ENCODE measurements around the gene GRIK5. TPM values are rescaled to one million over a fixed set of nuclear protein-coding genes. Genes with fewer than 3 reads are reported as not detected.

GRIK5 gene
- total RNA-seq, 1 donor from 2014 or later: 14.3 TPM

DNA sequence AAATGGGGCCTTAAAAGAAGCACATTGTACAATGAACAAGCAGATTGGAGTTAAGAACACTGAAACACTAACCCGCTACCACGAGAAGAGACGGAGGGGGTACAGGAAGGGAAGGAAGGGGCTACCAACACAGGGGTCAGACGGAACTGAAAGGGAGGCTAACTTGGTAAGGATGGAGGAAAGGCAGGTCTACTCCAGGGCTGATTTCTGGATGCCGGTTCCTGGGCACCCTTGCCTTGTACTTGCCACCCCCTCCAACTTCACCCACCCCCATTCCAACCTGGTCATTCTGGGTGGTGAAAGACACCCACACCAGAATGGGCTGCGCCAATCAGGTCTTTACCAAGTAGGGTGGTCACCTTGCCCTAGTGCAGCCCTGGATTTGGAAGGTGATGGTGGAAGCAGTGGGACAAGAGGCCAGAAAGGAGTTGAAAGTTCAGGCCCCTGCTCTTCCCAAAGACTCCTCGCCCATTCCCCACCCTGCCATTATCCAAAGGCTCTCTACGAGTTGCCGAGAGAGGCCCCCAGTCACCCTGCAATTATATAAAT, 16.3 kb upstream of the GRIK5 start:
- TF ChIP-seq, protein P1, sequence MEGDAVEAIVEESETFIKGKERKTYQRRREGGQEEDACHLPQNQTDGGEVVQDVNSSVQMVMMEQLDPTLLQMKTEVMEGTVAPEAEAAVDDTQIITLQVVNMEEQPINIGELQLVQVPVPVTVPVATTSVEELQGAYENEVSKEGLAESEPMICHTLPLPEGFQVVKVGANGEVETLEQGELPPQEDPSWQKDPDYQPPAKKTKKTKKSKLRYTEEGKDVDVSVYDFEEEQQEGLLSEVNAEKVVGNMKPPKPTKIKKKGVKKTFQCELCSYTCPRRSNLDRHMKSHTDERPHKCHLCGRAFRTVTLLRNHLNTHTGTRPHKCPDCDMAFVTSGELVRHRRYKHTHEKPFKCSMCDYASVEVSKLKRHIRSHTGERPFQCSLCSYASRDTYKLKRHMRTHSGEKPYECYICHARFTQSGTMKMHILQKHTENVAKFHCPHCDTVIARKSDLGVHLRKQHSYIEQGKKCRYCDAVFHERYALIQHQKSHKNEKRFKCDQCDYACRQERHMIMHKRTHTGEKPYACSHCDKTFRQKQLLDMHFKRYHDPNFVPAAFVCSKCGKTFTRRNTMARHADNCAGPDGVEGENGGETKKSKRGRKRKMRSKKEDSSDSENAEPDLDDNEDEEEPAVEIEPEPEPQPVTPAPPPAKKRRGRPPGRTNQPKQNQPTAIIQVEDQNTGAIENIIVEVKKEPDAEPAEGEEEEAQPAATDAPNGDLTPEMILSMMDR (conservative IDR thresholded peaks at IDR 0.05; ENCODE audit: low read depth, low read length): no peak
- no peak for DNase-seq (ENCODE audit: low read depth)
- H3K4me3 ChIP-seq (ENCODE audit: low read depth, low read length): no peak overlapping the region

- no peak overlapping the region for H3K4me3 ChIP-seq (ENCODE audit: low read depth, low read length)
- TF ChIP-seq, protein P1 (conservative IDR thresholded peaks at IDR 0.05; ENCODE audit: low read depth, low read length): no peak
- DNase-seq (ENCODE audit: low read depth): no peak
Observed at GRCh38 chr19:42083537-42083936, 13.5 kb upstream of the GRIK5 start.

GRCh38 chr19:42081584-42082203, 11.7 kb upstream of the GRIK5 start:
- DNase-seq (ENCODE audit: low read depth): no peak
- TF ChIP-seq, protein P1 (conservative IDR thresholded peaks at IDR 0.05; ENCODE audit: low read depth, low read length): peak; percentile 71

DNA sequence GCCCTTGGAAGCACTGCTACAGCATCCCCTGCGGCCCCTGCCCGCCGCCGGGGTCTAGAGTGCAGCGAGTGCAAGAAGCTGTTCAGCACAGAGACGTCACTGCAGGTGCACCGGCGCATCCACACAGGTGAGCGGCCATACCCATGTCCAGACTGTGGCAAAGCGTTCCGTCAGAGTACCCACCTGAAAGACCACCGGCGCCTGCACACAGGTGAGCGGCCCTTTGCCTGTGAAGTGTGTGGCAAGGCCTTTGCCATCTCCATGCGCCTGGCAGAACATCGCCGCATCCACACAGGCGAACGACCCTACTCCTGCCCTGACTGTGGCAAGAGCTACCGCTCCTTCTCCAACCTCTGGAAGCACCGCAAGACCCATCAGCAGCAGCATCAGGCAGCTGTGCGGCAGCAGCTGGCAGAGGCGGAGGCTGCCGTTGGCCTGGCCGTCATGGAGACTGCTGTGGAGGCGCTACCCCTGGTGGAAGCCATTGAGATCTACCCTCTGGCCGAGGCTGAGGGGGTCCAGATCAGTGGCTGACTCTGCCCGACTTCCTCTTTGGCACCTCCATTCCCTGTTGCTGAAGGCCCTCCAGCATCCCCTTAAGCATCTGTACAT, 10.9 kb upstream of the GRIK5 start:
- DNase-seq (ENCODE audit: low read depth): no peak
- H3K4me3 ChIP-seq (ENCODE audit: low read depth, low read length): no peak overlapping the region
- TF ChIP-seq, protein P1 (conservative IDR thresholded peaks at IDR 0.05; ENCODE audit: low read depth, low read length): no peak

More at GRCh38 chr19:42081584-42082203, 11.7 kb upstream of the GRIK5 start:
- no peak overlapping the region for H3K4me3 ChIP-seq (ENCODE audit: low read depth, low read length)

GRCh38 chr19:42079886-42080763, 10.1 kb upstream of the GRIK5 start:
- H3K4me3 ChIP-seq (ENCODE audit: low read depth, low read length): no peak overlapping the region
- TF ChIP-seq, protein P1 (conservative IDR thresholded peaks at IDR 0.05; ENCODE audit: low read depth, low read length): no peak
- DNase-seq (ENCODE audit: low read depth): no peak

DNA sequence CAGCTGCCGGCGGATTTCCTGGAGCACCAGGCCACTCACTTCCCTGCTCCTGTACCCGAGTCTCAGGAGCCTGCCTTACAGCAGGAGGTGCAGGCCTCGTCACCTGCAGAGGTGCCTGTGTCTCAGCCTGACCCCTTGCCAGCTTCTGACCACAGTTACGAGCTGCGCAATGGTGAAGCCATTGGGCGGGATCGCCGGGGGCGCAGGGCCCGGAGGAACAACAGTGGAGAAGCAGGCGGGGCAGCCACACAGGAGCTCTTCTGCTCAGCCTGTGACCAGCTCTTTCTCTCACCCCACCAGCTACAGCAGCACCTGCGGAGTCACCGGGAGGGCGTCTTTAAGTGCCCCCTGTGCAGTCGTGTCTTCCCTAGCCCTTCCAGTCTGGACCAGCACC, 9.3 kb upstream of the GRIK5 start:
- TF ChIP-seq, protein P1 (conservative IDR thresholded peaks at IDR 0.05; ENCODE audit: low read depth, low read length): no peak
- DNase-seq (ENCODE audit: low read depth): no peak
- H3K4me3 ChIP-seq (ENCODE audit: low read depth, low read length): no peak overlapping the region
